ENCODE measurements around the gene RSPO3. TPM values are rescaled to one million over a fixed set of nuclear protein-coding genes. Genes with fewer than 3 reads are reported as not detected.

RSPO3 gene
- total RNA-seq, 1 experiment from 2014 or later, result not detected

DNA sequence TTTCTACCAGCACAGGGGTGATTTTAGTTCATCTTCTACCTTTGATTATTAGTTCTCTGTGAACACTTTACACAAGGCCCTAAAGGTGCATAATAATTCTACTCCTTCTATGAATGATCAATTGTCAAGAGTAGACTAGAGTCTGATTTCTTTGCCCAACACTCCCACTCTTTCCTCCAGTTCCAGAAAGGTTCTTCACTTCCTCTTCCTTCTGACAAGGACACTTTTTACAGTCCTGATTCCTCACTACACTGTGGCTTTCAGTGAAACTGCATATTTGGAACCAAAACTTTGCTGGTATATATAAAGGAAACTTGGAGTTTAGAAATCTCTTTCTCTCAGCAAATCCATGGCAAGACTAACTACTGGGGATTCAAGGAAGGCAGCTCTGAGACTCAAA lies 10.6 kb upstream of the RSPO3 start:
- no peak for ATAC-seq
- H3K79me2 ChIP-seq (ENCODE audit: low read length), result no peaks in the 10 kb centered on the region
- no peak for DNase-seq
- BruUV-seq (replicated peaks), result no TSS peak
- H3F3A ChIP-seq (ENCODE audit: low read length, unreplicated experiment), result no peaks in the 10 kb centered on the region
- ChIA-PET POLR2A (ENCODE audit: unreplicated experiment) (no interaction called here), CTCF (no interaction called here)
- H3K4me1 ChIP-seq (ENCODE audit: insufficient read depth, low read length), result no peaks in the 10 kb centered on the region
- no peaks in the 10 kb centered on the region for H4K20me1 ChIP-seq (ENCODE audit: low read length)
- H3K9me3 ChIP-seq (ENCODE audit: low read length), result no peaks in the 10 kb centered on the region
- no peaks in the 10 kb centered on the region for H3K36me3 ChIP-seq (ENCODE audit: low read depth, low read length)
- no peak overlapping the region for H3K4me3 ChIP-seq (ENCODE audit: low read length)
- no peaks in the 10 kb centered on the region for H3K9me2 ChIP-seq (replicated peaks; ENCODE audit: low read length)
- H3K27me3 ChIP-seq (ENCODE audit: low read length), result peaks cover 11% of the 10 kb centered on the region; the same call in 1 of the 2 replicates
- no peak overlapping the region for H2AFZ ChIP-seq (ENCODE audit: low read length)
- TF ChIP-seq EZH2 (IDR thresholded peaks at IDR 0.05; ENCODE audit: low read length, unreplicated experiment) (no peak), EZH2phosphoT487 (IDR thresholded peaks at IDR 0.05; ENCODE audit: borderline replicate concordance, low read length) (no peak)
- TF ChIP-seq, protein P1, sequence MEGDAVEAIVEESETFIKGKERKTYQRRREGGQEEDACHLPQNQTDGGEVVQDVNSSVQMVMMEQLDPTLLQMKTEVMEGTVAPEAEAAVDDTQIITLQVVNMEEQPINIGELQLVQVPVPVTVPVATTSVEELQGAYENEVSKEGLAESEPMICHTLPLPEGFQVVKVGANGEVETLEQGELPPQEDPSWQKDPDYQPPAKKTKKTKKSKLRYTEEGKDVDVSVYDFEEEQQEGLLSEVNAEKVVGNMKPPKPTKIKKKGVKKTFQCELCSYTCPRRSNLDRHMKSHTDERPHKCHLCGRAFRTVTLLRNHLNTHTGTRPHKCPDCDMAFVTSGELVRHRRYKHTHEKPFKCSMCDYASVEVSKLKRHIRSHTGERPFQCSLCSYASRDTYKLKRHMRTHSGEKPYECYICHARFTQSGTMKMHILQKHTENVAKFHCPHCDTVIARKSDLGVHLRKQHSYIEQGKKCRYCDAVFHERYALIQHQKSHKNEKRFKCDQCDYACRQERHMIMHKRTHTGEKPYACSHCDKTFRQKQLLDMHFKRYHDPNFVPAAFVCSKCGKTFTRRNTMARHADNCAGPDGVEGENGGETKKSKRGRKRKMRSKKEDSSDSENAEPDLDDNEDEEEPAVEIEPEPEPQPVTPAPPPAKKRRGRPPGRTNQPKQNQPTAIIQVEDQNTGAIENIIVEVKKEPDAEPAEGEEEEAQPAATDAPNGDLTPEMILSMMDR (conservative IDR thresholded peaks at IDR 0.05; ENCODE audit: low read depth, low read length), result no peak
- intact Hi-C loops (cut with micrococcal nuclease), result no loop called here
- no peak overlapping the region for H3K4me2 ChIP-seq (ENCODE audit: low read length)
- H3K27ac ChIP-seq (ENCODE audit: low read length), result no peak overlapping the region
- H3K9ac ChIP-seq (ENCODE audit: low read length), result no peak overlapping the region

DNA sequence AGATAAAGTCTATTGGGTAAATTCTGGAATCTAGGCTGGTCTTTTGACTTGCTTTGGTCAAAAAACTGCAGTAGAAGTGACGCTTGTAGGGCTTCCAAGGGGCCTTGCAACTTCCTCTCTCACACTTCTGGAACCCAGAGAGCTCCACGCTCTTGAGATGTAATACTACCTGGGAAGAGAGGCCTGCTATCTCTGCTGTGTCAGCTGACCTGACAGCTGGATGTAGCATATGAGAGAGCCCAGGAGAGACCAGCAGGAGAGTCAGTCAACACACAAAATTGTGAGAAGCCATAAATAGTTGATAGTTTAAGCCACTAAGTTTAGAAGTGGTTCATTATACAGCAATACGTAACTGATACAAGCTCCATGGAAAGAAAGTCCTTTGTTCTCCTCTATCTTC lies 7.8 kb upstream of the RSPO3 start:
- no peak for TF ChIP-seq EZH2phosphoT487 (IDR thresholded peaks at IDR 0.05; ENCODE audit: borderline replicate concordance, low read length)
- TF ChIP-seq EZH2 (IDR thresholded peaks at IDR 0.05; ENCODE audit: low read length, unreplicated experiment), result no peak
- TF ChIP-seq, protein P1 (conservative IDR thresholded peaks at IDR 0.05; ENCODE audit: low read depth, low read length), result no peak
- H3K9ac ChIP-seq (ENCODE audit: low read length), result no peak overlapping the region
- H3K36me3 ChIP-seq (ENCODE audit: low read depth, low read length), result no peaks in the 10 kb centered on the region
- POLR2A ChIA-PET (ENCODE audit: unreplicated experiment), result no interaction called here
- H3K4me1 ChIP-seq (ENCODE audit: insufficient read depth, low read length), result no peaks in the 10 kb centered on the region
- no peak overlapping the region for H2AFZ ChIP-seq (ENCODE audit: low read length)
- H3K27ac ChIP-seq (ENCODE audit: low read length), result no peak overlapping the region
- intact Hi-C loops (cut with micrococcal nuclease), result no loop called here
- H4K20me1 ChIP-seq (ENCODE audit: low read length), result no peaks in the 10 kb centered on the region
- peaks cover 20% of the 10 kb centered on the region; the same call in 1 of the 2 replicates for H3K27me3 ChIP-seq (ENCODE audit: low read length)
- no TSS peak for BruUV-seq (replicated peaks)
- no peaks in the 10 kb centered on the region for H3K9me2 ChIP-seq (replicated peaks; ENCODE audit: low read length)
- no peaks in the 10 kb centered on the region for H3K79me2 ChIP-seq (ENCODE audit: low read length)
- CTCF ChIA-PET, result no interaction called here
- H3K4me2 ChIP-seq (ENCODE audit: low read length), result no peak overlapping the region
- no peaks in the 10 kb centered on the region for H3K9me3 ChIP-seq (ENCODE audit: low read length)
- no peak overlapping the region for H3K4me3 ChIP-seq (ENCODE audit: low read length)
- DNase-seq (no peak), ATAC-seq (no peak)
- H3F3A ChIP-seq (ENCODE audit: low read length, unreplicated experiment), result no peaks in the 10 kb centered on the region

DNA sequence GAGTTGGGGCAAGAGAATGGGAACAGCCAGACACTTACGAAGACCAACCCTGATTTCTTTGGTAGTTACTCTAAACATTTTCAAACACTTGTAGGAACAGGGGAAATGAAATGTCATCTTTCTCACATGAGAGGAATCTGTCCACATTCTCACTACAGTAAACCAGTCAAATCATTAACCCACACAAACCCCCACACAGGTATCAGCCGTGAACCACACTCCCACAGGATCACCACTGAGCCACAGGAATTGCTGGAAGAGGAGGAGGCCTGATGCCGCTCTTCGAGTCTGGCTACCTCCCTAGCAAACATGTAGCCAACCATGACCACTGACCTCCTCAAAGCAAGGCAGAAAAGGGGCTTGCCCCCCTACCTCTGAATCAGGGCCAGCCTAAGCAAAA lies 6.9 kb upstream of the RSPO3 start:
- no peak overlapping the region for H3K4me2 ChIP-seq (ENCODE audit: low read length)
- no peaks in the 10 kb centered on the region for H3K4me1 ChIP-seq (ENCODE audit: insufficient read depth, low read length)
- intact Hi-C loops (cut with micrococcal nuclease), result no loop called here
- TF ChIP-seq EZH2 (IDR thresholded peaks at IDR 0.05; ENCODE audit: low read length, unreplicated experiment) (no peak), EZH2phosphoT487 (IDR thresholded peaks at IDR 0.05; ENCODE audit: borderline replicate concordance, low read length) (no peak)
- TF ChIP-seq, protein P1 (conservative IDR thresholded peaks at IDR 0.05; ENCODE audit: low read depth, low read length), result no peak
- no peaks in the 10 kb centered on the region for H3K79me2 ChIP-seq (ENCODE audit: low read length)
- no TSS peak for BruUV-seq (replicated peaks)
- H3K9me3 ChIP-seq (ENCODE audit: low read length), result no peaks in the 10 kb centered on the region
- no peak overlapping the region for H3K27ac ChIP-seq (ENCODE audit: low read length)
- no peaks in the 10 kb centered on the region for H3K9me2 ChIP-seq (replicated peaks; ENCODE audit: low read length)
- ChIA-PET CTCF (no interaction called here), POLR2A (ENCODE audit: unreplicated experiment) (no interaction called here)
- DNase-seq, result no peak
- H4K20me1 ChIP-seq (ENCODE audit: low read length), result no peaks in the 10 kb centered on the region
- H3K4me3 ChIP-seq (ENCODE audit: low read length), result no peak overlapping the region
- no peaks in the 10 kb centered on the region for H3F3A ChIP-seq (ENCODE audit: low read length, unreplicated experiment)
- no peaks in the 10 kb centered on the region for H3K36me3 ChIP-seq (ENCODE audit: low read depth, low read length)
- no peak for ATAC-seq
- H3K9ac ChIP-seq (ENCODE audit: low read length), result no peak overlapping the region
- H2AFZ ChIP-seq (ENCODE audit: low read length), result no peak overlapping the region
- H3K27me3 ChIP-seq (ENCODE audit: low read length), result peaks cover 21% of the 10 kb centered on the region

All from PC-3 (cell line).